GM12878 (cell line): ENCODE measurements around the gene EVI2B. TPM values are rescaled to one million over a fixed set of nuclear protein-coding genes. Genes with fewer than 3 reads are reported as not detected.

Source experiments
- ATAC-seq: fragments of 200-7000 bp; cut with Tn5 transposase; 3 replicates; pipeline ENCODE4 v1.9.1; 2020; ENCODE audit warnings: mild to moderate bottlenecking, moderate library complexity
- BruUV-seq: library from RNA; stranded (reverse); fragments of 400-500 nt; replicated peaks from 2 replicates; lab custom pipeline; 2021; lab: Mats Ljungman, UMichigan
- CTCF ChIA-PET: fragments of 300-600 bp; sonication (Branson Sonifier 250); formaldehyde crosslinking; extraction: SDS; loops from one replicate; lab custom pipeline; 2021; ENCODE audit warnings: inconsistent platforms; lab: Yijun Ruan, JAX
- POLR2A ChIA-PET: fragments of 350-600 bp; formaldehyde crosslinking; extraction: SDS; loops from one replicate; lab custom pipeline; 2021; ENCODE audit warnings: inconsistent platforms; lab: Charles Lee
- RAD21 ChIA-PET: fragments of 300-600 bp; sonication (Branson Sonifier 250); formaldehyde crosslinking; loops from one replicate; lab custom pipeline; 2023; ENCODE audit warnings: antibody characterized with exemption; ENCODE audit not compliant: unreplicated experiment; lab: Charles Lee
- SMC1A ChIA-PET: fragments of 300-600 bp; sonication (Branson Sonifier 250); formaldehyde crosslinking; loops from one replicate; lab custom pipeline; 2023; ENCODE audit not compliant: unreplicated experiment, uncharacterized antibody; lab: Charles Lee
- DNase-seq: peaks from one replicate; pipeline ENCODE4 v3.0.0-alpha.2; 2011; ENCODE audit warnings: low read depth, low spot score
- FAIRE-seq: peaks from 3 replicates; lab custom pipeline; 2011; peaks lifted over from hg19 to GRCh38; lab: Jason Lieb, UNC
- H2AFZ ChIP-seq: 2 replicates; pipeline ENCODE4 v1.6.0; 2011; ENCODE audit warnings: low read depth, low read length, control low read depth; ENCODE audit not compliant: control insufficient read depth
- H3K27ac ChIP-seq: 2 replicates; pipeline ENCODE4 v1.5.1; 2011; ENCODE audit warnings: control low read depth; ENCODE audit not compliant: control insufficient read depth, insufficient read depth
- H3K27me3 ChIP-seq, 2 experiments: replicated peaks in 1 of 2; 2 replicates each; pipeline versions ENCODE4 v1.6.0 to v1.6.1; 2011; ENCODE audit warnings: low read length in 1 of 2; ENCODE audit not compliant: control insufficient read depth in 2 of 2, insufficient read depth in 2 of 2
- H3K36me3 ChIP-seq, 2 experiments: 2 replicates each; pipeline ENCODE4 v1.5.1; 2011; ENCODE audit warnings: low read length in 1 of 2; ENCODE audit not compliant: control insufficient read depth in 2 of 2, insufficient read depth in 2 of 2
- H3K4me1 ChIP-seq: 2 replicates; pipeline ENCODE4 v1.6.1; 2011; ENCODE audit warnings: mild to moderate bottlenecking, low read length, moderate library complexity, mixed read lengths; ENCODE audit not compliant: control insufficient read depth, insufficient read depth
- H3K4me2 ChIP-seq: 2 replicates; pipeline ENCODE4 v1.6.0; 2011; ENCODE audit warnings: control low read depth; ENCODE audit not compliant: control insufficient read depth, insufficient read depth
- H3K4me3 ChIP-seq: fragments of 200-600 bp; sonication (generic); 2 replicates; pipeline ENCODE4 v1.5.1; 2016
- H3K79me2 ChIP-seq: 2 replicates; pipeline ENCODE4 v1.6.0; 2011; ENCODE audit warnings: low read length; ENCODE audit not compliant: control insufficient read depth, insufficient read depth
- H3K9ac ChIP-seq: 2 replicates; pipeline ENCODE4 v1.8.0; 2011; ENCODE audit warnings: low read length, control low read depth, mixed read lengths; ENCODE audit not compliant: control insufficient read depth, insufficient read depth
- H3K9me3 ChIP-seq: replicated peaks from 3 replicates; pipeline ENCODE4 v1.5.1; 2011; ENCODE audit warnings: mild to moderate bottlenecking, low read length; ENCODE audit not compliant: control insufficient read depth, insufficient read depth
- H4K20me1 ChIP-seq: 2 replicates; pipeline ENCODE4 v1.6.0; 2011; ENCODE audit not compliant: control insufficient read depth, insufficient read depth
- BMI1 ChIP-seq: fragments of 450-650 bp; IDR thresholded peaks from 2 replicates; pipeline ENCODE4 v1.6.1; 2016; ENCODE audit warnings: mild to moderate bottlenecking, moderate library complexity, borderline replicate concordance
- BRCA1 ChIP-seq: IDR thresholded peaks from 2 replicates; pipeline ENCODE4 v1.6.1; 2011; ENCODE audit warnings: low read depth, low read length, improper control_type of control experiment
- CBX5 ChIP-seq: sonication (generic); IDR thresholded peaks from 2 replicates; pipeline ENCODE4 v1.6.1; 2016; ENCODE audit warnings: low read depth, moderate library complexity, mild to moderate bottlenecking, inconsistent platforms
- HCFC1 ChIP-seq: fragments of 150-350 bp; IDR thresholded peaks from 2 replicates; pipeline ENCODE4 v1.6.1; 2014; ENCODE audit warnings: low read length
- PAX8 ChIP-seq: fragments of 450-650 bp; IDR thresholded peaks from 2 replicates; pipeline ENCODE4 v1.6.1; 2017; ENCODE audit warnings: mild to moderate bottlenecking, moderate library complexity
- POLR2A ChIP-seq: IDR thresholded peaks from 2 replicates; pipeline ENCODE4 v1.6.1; 2011; ENCODE audit warnings: low read depth, mild to moderate bottlenecking, low read length
- POU2F2 ChIP-seq: IDR thresholded peaks from 3 replicates; pipeline ENCODE4 v1.6.1; 2011; ENCODE audit warnings: low read depth, mild to moderate bottlenecking, low read length, borderline replicate concordance
- RCOR1 ChIP-seq: conservative IDR thresholded peaks from 2 replicates; pipeline ENCODE4 v1.6.1; 2012; ENCODE audit warnings: low read depth, low read length, improper control_type of control experiment
- RFX5 ChIP-seq: IDR thresholded peaks from 2 replicates; pipeline ENCODE4 v1.6.1; 2011; ENCODE audit warnings: low read depth, low read length, improper control_type of control experiment
- SPI1 ChIP-seq: IDR thresholded peaks from 2 replicates; pipeline ENCODE4 v1.6.1; 2011; ENCODE audit warnings: low read depth, mild to moderate bottlenecking, low read length, moderate library complexity, borderline replicate concordance; ENCODE audit not compliant: insufficient read depth
- SREBF2 ChIP-seq: IDR thresholded peaks from 2 replicates; pipeline ENCODE4 v1.6.1; 2012; ENCODE audit warnings: mild to moderate bottlenecking, low read length
- SUZ12 ChIP-seq: fragments of 200-600 bp; sonication (generic); IDR thresholded peaks from one replicate; pipeline ENCODE4 v1.6.1; 2018; ENCODE audit warnings: antibody characterized with exemption, mild to moderate bottlenecking; ENCODE audit not compliant: unreplicated experiment
- WRNIP1 ChIP-seq: IDR thresholded peaks from 2 replicates; pipeline ENCODE4 v1.6.1; 2011; ENCODE audit warnings: low read depth, low read length, improper control_type of control experiment, borderline replicate concordance
- ZNF622 ChIP-seq: fragments of 450-650 bp; IDR thresholded peaks from 2 replicates; pipeline ENCODE4 v1.6.1; 2017; ENCODE audit warnings: mild to moderate bottlenecking, inconsistent platforms
- WGBS: methylation state at CpG from one replicate; pipeline ENCODE4 v1.1.6; 2016; ENCODE audit warnings: low lambda C conversion rate; ENCODE audit not compliant: insufficient replicate concordance, insufficient coverage; ENCODE audit errors: missing lambda C conversion rate; 5-methylcytosine and 5-hydroxymethylcytosine counted together
- in situ Hi-C: fragments of 300-500 bp; cut with MboI; formaldehyde crosslinking; loops from 9 replicates; pipeline ENCODE4 v1.14.3; 2018; ENCODE audit warnings: mixed read lengths
- intact Hi-C: fragments of 100-400 bp; cut with micrococcal nuclease; formaldehyde crosslinking; loops from one replicate; pipeline ENCODE4 v1.14.2; 2022; ENCODE audit not compliant: unreplicated experiment
- polyA plus RNA-seq, 11 experiments: library from polyadenylated mRNA; depleted of rRNA in 4 of 11; unstranded in 6 of 11; stranded (reverse) in 5 of 11; fragments of >200 nt; fragmentation: Nextera tagmentation in 4 of 11; fragmentation: Illumina TruSeq in 1 of 11; extraction: Ambion mirVana in 4 of 11; extraction: Trizol in 1 of 11; gene quantifications; 1 replicate in 1 of 11; 2 replicates in 10 of 11; pipeline versions ENCODE4 v1.2.1 to v1.2.3, GENCODE V29; 2011 to 2016; ENCODE audit warnings: inconsistent platforms in 2 of 11, missing spikeins in 2 of 11, low read depth in 1 of 11
- total RNA-seq, 4 experiments: library from RNA; depleted of rRNA in 3 of 4; stranded (reverse); fragments of >200 nt in 3 of 4; fragmentation: Illumina TruSeq in 1 of 4; extraction: Trizol in 1 of 4; gene quantifications; 2 replicates each; pipeline versions ENCODE4 v1.2.1 to v1.2.3, GENCODE V29; 2013 to 2021
- TF ChIP-seq, protein P1 (sequence below): IDR thresholded peaks from 2 replicates; pipeline ENCODE4 v1.6.1; 2012; ENCODE audit warnings: low read depth, low read length, improper control_type of control experiment
- TF ChIP-seq, protein P2 (sequence below): IDR thresholded peaks from 2 replicates; pipeline ENCODE4 v1.6.1; 2011; ENCODE audit warnings: borderline replicate concordance, low read depth, mild to moderate bottlenecking, moderate library complexity, mixed read lengths, low read length; ENCODE audit not compliant: insufficient read depth; ENCODE audit errors: extremely low read length
- TF ChIP-seq, protein P3 (sequence below): fragments of 450-650 bp; IDR thresholded peaks from 2 replicates; pipeline ENCODE4 v1.6.1; 2016; ENCODE audit warnings: mild to moderate bottlenecking

EVI2B gene
- total and polyA plus RNA-seq, 10 of the 15 experiments (the other 5 are each of a cell fraction or from before 2014, with no cell fraction given) = 26.2 to 195 (median 52.0) TPM

- Histone ChIP-seq H3K9me3 (no peaks in the 10 kb centered on the region), H3K9ac (no peak overlapping the region), H3K36me3 (peaks cover 0 to 8% of the 10 kb centered on the region in 2 experiments; a peak in 2 of 4 replicates), H3K4me1 (no peaks in the 10 kb centered on the region), H4K20me1 (no peaks in the 10 kb centered on the region), H3K4me3 (no peak overlapping the region), H3K27ac (no peak overlapping the region), H3K4me2 (no peak overlapping the region), H2AFZ (no peak overlapping the region), H3K79me2 (no peaks in the 10 kb centered on the region), H3K27me3 (no peaks in the 10 kb centered on the region)
- SMC1A ChIA-PET = no interaction called here
- FAIRE-seq (no peak), ATAC-seq (no peak), DNase-seq (no peak)
- TF ChIP-seq SREBF2 (no peak), RCOR1 (no peak), WRNIP1 (no peak), CBX5 (no peak), PAX8 (no peak), POLR2A (no peak), BMI1 (no peak), SUZ12 (no peak), POU2F2 (no peak), BRCA1 (no peak), SPI1 (no peak), ZNF622 (no peak), HCFC1 (no peak), RFX5 (no peak)
- TF ChIP-seq, protein P1, sequence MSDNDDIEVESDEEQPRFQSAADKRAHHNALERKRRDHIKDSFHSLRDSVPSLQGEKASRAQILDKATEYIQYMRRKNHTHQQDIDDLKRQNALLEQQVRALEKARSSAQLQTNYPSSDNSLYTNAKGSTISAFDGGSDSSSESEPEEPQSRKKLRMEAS = no peak
- TF ChIP-seq, protein P2, sequence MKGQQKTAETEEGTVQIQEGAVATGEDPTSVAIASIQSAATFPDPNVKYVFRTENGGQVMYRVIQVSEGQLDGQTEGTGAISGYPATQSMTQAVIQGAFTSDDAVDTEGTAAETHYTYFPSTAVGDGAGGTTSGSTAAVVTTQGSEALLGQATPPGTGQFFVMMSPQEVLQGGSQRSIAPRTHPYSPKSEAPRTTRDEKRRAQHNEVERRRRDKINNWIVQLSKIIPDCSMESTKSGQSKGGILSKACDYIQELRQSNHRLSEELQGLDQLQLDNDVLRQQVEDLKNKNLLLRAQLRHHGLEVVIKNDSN = no peak
- TF ChIP-seq, protein P3, sequence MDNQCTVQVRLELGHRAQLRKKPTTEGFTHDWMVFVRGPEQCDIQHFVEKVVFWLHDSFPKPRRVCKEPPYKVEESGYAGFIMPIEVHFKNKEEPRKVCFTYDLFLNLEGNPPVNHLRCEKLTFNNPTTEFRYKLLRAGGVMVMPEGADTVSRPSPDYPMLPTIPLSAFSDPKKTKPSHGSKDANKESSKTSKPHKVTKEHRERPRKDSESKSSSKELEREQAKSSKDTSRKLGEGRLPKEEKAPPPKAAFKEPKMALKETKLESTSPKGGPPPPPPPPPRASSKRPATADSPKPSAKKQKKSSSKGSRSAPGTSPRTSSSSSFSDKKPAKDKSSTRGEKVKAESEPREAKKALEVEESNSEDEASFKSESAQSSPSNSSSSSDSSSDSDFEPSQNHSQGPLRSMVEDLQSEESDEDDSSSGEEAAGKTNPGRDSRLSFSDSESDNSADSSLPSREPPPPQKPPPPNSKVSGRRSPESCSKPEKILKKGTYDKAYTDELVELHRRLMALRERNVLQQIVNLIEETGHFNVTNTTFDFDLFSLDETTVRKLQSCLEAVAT = no peak
- intact Hi-C loops (no loop called here), in situ Hi-C loops (no loop called here)
- POLR2A ChIA-PET = no interaction called here
- RAD21 ChIA-PET = no interaction called here
- no TSS peak for BruUV-seq
- CTCF ChIA-PET = no interaction called here
- 100% methylated on average over 1 of the region's 1 CpG for WGBS
Observed at GRCh38 chr17:31273516-31273915, 40.3 kb downstream of the EVI2B start.
